K562 (cell line): ENCODE data around the gene TMEM60. TPM values are rescaled to one million over a fixed set of nuclear protein-coding genes. Genes with fewer than 3 reads are reported as not detected.

ENCODE experiments used
- ETV1 ChIP-seq: fragments of 450-650 bp; conservative IDR thresholded peaks from 2 replicates; pipeline ENCODE4 v1.6.1; 2016; ENCODE audit warnings: missing genetic modification characterization, control low read depth, low read depth, missing compliant biosample characterization
- HMG20B ChIP-seq: fragments of 250-450 bp; sonication (Bioruptor Pico); IDR thresholded peaks from 2 replicates; pipeline ENCODE4 v1.5.0; 2021; ENCODE audit warnings: mild to moderate bottlenecking
- JUND ChIP-seq, 2 experiments: IDR thresholded peaks; 2 replicates in 1 of 2; 3 replicates in 1 of 2; pipeline ENCODE4 v1.6.1; 2011; ENCODE audit warnings: borderline replicate concordance in 2 of 2, low read depth in 2 of 2, low read length in 2 of 2, improper control_type of control experiment in 1 of 2, missing biosample characterization in 1 of 2, missing genetic modification characterization in 1 of 2, missing genetic modification reagents in 1 of 2
- NCOA4 ChIP-seq: fragments of 450-650 bp; IDR thresholded peaks from 2 replicates; pipeline ENCODE4 v1.6.1; 2018; ENCODE audit warnings: mild to moderate bottlenecking; ENCODE audit not compliant: partially characterized antibody
- RB1 ChIP-seq: fragments of 450-650 bp; IDR thresholded peaks from 2 replicates; pipeline ENCODE4 v1.6.1; 2017; ENCODE audit warnings: low read depth, mild to moderate bottlenecking
- SIX5 ChIP-seq, 2 experiments: IDR thresholded peaks; 2 replicates each; pipeline ENCODE4 v1.6.1; 2011; ENCODE audit warnings: low read length in 2 of 2, borderline replicate concordance in 1 of 2, low read depth in 1 of 2, mild to moderate bottlenecking in 1 of 2, moderate library complexity in 1 of 2; ENCODE audit not compliant: insufficient read depth in 1 of 2
- SRF ChIP-seq, 2 experiments: fragments of 250-450, 450-650 bp in 1 of 2; sonication (Bioruptor Pico) in 1 of 2; sonication (generic) in 1 of 2; formaldehyde crosslinking; IDR thresholded peaks; 2 replicates each; pipeline versions ENCODE4 v1.5.0 to v1.5.1; 2020 to 2022; ENCODE audit warnings: mild to moderate bottlenecking in 1 of 2, missing genetic modification reagents in 1 of 2
- ZNF239 ChIP-seq: fragments of 250-450 bp; sonication (Bioruptor Pico); IDR thresholded peaks from 2 replicates; pipeline ENCODE4 v1.4.0; 2020; ENCODE audit warnings: mild to moderate bottlenecking
- ZNF431 ChIP-seq: sonication (generic); formaldehyde crosslinking; IDR thresholded peaks from 2 replicates; pipeline ENCODE4 v1.8.0; 2022; ENCODE audit warnings: mild to moderate bottlenecking, missing genetic modification reagents
- polyA plus RNA-seq, 8 experiments: library from polyadenylated mRNA; depleted of rRNA in 4 of 8; stranded (reverse) in 5 of 8; unstranded in 3 of 8; fragments of >200 nt; fragmentation: Nextera tagmentation in 2 of 8; fragmentation: Illumina TruSeq in 1 of 8; extraction: Ambion mirVana in 2 of 8; extraction: Trizol in 1 of 8; gene quantifications; 2 replicates each; pipeline versions ENCODE4 v1.2.1 to v1.2.3, GENCODE V29; 2011 to 2014; ENCODE audit warnings: inconsistent platforms in 1 of 8, missing spikeins in 1 of 8
- total RNA-seq, 7 experiments: library from RNA; depleted of rRNA in 6 of 7; stranded (reverse); fragments of >200 nt in 6 of 7; fragmentation: Illumina TruSeq in 2 of 7; extraction: Trizol in 2 of 7; gene quantifications; 2 replicates each; pipeline versions ENCODE4 v1.2.1 to v1.2.3, GENCODE V29; 2011 to 2021; ENCODE audit warnings: low replicate concordance in 1 of 7
- TF ChIP-seq, protein P1 (sequence below): fragments of 450-650 bp; formaldehyde crosslinking; IDR thresholded peaks from 2 replicates; pipeline ENCODE4 v1.4.0; 2020; ENCODE audit warnings: mild to moderate bottlenecking
- TF ChIP-seq, protein P2 (sequence below): fragments of 250-450 bp; sonication (Bioruptor Pico); IDR thresholded peaks from 2 replicates; pipeline ENCODE4 v1.8.0; 2022; ENCODE audit warnings: inconsistent platforms, mild to moderate bottlenecking, moderate library complexity, borderline replicate concordance
- TF ChIP-seq, protein P3 (sequence below), 2 experiments: fragments of 450-650 bp in 1 of 2; sonication (generic) in 1 of 2; formaldehyde crosslinking in 1 of 2; IDR thresholded peaks; 2 replicates each; pipeline versions ENCODE4 v1.7.1 to v1.9.0; 2016 to 2022; ENCODE audit warnings: inconsistent platforms in 1 of 2, mild to moderate bottlenecking in 1 of 2, missing genetic modification reagents in 1 of 2

The TMEM60 gene
- total and polyA plus RNA-seq, 9 of the 15 experiments (the other 6 are each of a cell fraction or from before 2014, with no cell fraction given) = 12.5 to 140 (median 38.4) TPM

DNA sequence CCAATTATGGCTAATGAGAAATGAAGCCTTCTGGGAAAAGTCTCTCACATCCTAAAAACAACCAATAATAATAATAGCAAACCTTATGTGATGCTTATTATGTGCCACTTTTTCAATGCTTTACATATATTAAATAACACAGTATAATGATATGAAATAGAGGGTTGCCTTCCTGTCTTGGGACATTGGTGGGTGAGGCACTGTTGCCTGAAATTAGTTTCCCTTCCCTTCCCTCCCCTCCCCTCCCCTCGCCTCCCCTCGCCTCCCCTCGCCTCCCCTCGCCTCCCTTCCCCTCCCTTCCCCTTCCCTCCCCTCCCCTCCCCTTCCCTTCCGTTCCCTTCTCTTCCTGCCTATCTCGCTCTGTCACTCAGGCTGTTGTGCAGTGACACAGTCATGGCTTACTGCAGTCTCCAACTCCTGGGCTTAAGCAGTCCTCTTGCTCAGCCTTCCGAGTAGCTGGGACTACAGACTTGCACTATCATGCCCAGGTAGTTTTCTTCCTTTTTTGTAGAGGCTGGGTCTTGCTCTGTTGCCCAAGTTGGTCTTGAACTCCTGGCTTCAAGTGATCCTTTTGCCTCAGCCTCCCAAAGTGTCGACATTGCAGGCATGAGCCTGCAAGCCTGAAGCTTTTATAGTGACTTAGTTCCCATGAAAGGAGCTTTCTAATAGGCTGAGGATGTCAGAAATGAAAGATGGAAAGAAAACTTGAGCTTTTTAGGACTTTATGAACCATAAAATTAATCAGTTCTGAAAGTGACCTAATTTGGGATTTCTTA, 48.3 kb upstream of the TMEM60 start (continued):
- TF ChIP-seq, protein P1, sequence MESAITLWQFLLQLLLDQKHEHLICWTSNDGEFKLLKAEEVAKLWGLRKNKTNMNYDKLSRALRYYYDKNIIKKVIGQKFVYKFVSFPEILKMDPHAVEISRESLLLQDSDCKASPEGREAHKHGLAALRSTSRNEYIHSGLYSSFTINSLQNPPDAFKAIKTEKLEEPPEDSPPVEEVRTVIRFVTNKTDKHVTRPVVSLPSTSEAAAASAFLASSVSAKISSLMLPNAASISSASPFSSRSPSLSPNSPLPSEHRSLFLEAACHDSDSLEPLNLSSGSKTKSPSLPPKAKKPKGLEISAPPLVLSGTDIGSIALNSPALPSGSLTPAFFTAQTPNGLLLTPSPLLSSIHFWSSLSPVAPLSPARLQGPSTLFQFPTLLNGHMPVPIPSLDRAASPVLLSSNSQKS (CRISPR knock-in tag) = no peak
- TF ChIP-seq ZNF239 (CRISPR knock-in tag) (no peak), ZNF431 (CRISPR knock-in tag) (no peak), NCOA4 (no peak), JUND (IDR thresholded peaks at IDR 0.05; ENCODE audit: borderline replicate concordance, low read depth, low read length) (no peak; the same call in 1 of the 2 replicates), JUND (tag; IDR thresholded peaks at IDR 0.05; ENCODE audit: borderline replicate concordance, low read depth, low read length) (peak; percentile 33; the same call in 1 of the 3 replicates), RB1 (no peak), ETV1 (peak; percentile 55), SRF (CRISPR knock-in tag; IDR thresholded peaks at IDR 0.05) (no peak), SIX5 (IDR thresholded peaks at IDR 0.05; ENCODE audit: borderline replicate concordance in 1 of 2, insufficient read depth in 1 of 2, low read depth in 1 of 2, low read length in 2 of 2) (no peak), HMG20B (no peak)
- TF ChIP-seq, protein P2, sequence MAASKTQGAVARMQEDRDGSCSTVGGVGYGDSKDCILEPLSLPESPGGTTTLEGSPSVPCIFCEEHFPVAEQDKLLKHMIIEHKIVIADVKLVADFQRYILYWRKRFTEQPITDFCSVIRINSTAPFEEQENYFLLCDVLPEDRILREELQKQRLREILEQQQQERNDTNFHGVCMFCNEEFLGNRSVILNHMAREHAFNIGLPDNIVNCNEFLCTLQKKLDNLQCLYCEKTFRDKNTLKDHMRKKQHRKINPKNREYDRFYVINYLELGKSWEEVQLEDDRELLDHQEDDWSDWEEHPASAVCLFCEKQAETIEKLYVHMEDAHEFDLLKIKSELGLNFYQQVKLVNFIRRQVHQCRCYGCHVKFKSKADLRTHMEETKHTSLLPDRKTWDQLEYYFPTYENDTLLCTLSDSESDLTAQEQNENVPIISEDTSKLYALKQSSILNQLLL (CRISPR knock-in tag) = no peak
- TF ChIP-seq, protein P3, sequence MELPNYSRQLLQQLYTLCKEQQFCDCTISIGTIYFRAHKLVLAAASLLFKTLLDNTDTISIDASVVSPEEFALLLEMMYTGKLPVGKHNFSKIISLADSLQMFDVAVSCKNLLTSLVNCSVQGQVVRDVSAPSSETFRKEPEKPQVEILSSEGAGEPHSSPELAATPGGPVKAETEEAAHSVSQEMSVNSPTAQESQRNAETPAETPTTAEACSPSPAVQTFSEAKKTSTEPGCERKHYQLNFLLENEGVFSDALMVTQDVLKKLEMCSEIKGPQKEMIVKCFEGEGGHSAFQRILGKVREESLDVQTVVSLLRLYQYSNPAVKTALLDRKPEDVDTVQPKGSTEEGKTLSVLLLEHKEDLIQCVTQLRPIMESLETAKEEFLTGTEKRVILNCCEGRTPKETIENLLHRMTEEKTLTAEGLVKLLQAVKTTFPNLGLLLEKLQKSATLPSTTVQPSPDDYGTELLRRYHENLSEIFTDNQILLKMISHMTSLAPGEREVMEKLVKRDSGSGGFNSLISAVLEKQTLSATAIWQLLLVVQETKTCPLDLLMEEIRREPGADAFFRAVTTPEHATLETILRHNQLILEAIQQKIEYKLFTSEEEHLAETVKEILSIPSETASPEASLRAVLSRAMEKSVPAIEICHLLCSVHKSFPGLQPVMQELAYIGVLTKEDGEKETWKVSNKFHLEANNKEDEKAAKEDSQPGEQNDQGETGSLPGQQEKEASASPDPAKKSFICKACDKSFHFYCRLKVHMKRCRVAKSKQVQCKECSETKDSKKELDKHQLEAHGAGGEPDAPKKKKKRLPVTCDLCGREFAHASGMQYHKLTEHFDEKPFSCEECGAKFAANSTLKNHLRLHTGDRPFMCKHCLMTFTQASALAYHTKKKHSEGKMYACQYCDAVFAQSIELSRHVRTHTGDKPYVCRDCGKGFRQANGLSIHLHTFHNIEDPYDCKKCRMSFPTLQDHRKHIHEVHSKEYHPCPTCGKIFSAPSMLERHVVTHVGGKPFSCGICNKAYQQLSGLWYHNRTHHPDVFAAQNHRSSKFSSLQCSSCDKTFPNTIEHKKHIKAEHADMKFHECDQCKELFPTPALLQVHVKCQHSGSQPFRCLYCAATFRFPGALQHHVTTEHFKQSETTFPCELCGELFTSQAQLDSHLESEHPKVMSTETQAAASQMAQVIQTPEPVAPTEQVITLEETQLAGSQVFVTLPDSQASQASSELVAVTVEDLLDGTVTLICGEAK (IDR thresholded peaks at IDR 0.05) = no peak
- TF ChIP-seq, protein P3 (CRISPR knock-in tag; IDR thresholded peaks at IDR 0.05) = no peak
